ENCODE results near the gene SCN8A. TPM values are rescaled to one million over a fixed set of nuclear protein-coding genes. Genes with fewer than 3 reads are reported as not detected.

The SCN8A gene
- total and polyA plus RNA-seq, 3 donors from 2014 or later: 4.8 to 15.3 (median 11.0) TPM

GRCh38 chr12:51746416-51746815 is 155.4 kb downstream of the SCN8A start:
- H3K27ac ChIP-seq: no peak overlapping the region
- WGBS, 2 donors: 88 to 95% methylated on average over 4 of the region's 4 CpGs
- no peaks in the 10 kb centered on the region for H3K9me3 ChIP-seq

GRCh38 chr12:51748235-51748634 is 157.2 kb downstream of the SCN8A start:
- 85 to 89% methylated on average over 3 of the region's 3 CpGs for WGBS, 2 donors
- no peak for DNase-seq
- no peaks in the 10 kb centered on the region for H3K27me3 ChIP-seq
- H3K36me3 ChIP-seq (ENCODE audit: low read depth, missing control alignments): no peaks in the 10 kb centered on the region
- H3K9me3 ChIP-seq: no peaks in the 10 kb centered on the region
- TF ChIP-seq POLR2A (IDR thresholded peaks at IDR 0.05) (no peak), CTCF (IDR thresholded peaks at IDR 0.05) (no peak)
- peaks cover 3% of the 10 kb centered on the region for H3K4me1 ChIP-seq
- intact Hi-C loops (cut with DNase I; ENCODE audit: low total_unique reads): no loop called here
- H3K4me3 ChIP-seq: no peak overlapping the region
- no peak overlapping the region for H3K27ac ChIP-seq

More at GRCh38 chr12:51746416-51746815, 155.4 kb downstream of the SCN8A start:
- no peaks in the 10 kb centered on the region for H3K36me3 ChIP-seq (ENCODE audit: low read depth, missing control alignments)
- no peak for TF ChIP-seq CTCF (IDR thresholded peaks at IDR 0.05)
- no peak for TF ChIP-seq POLR2A (IDR thresholded peaks at IDR 0.05)
- no peak overlapping the region for H3K4me3 ChIP-seq
- intact Hi-C loops (cut with DNase I; ENCODE audit: low total_unique reads): no loop called here
- no peaks in the 10 kb centered on the region for H3K4me1 ChIP-seq
- H3K27me3 ChIP-seq: no peaks in the 10 kb centered on the region
- no peak for DNase-seq

GRCh38 chr12:51749206-51749985 is 158.4 kb downstream of the SCN8A start:
- intact Hi-C loops (cut with DNase I; ENCODE audit: low total_unique reads): no loop called here
- H3K36me3 ChIP-seq (ENCODE audit: low read depth, missing control alignments): no peaks in the 10 kb centered on the region
- 81 to 86% methylated on average over 10 of the region's 10 CpGs for WGBS, 2 donors
- H3K9me3 ChIP-seq: no peaks in the 10 kb centered on the region
- no peaks in the 10 kb centered on the region for H3K27me3 ChIP-seq
- DNase-seq: no peak
- peaks cover 3% of the 10 kb centered on the region for H3K4me1 ChIP-seq
- no peak overlapping the region for H3K27ac ChIP-seq
- TF ChIP-seq CTCF (IDR thresholded peaks at IDR 0.05): no peak
- no peak overlapping the region for H3K4me3 ChIP-seq

DNA sequence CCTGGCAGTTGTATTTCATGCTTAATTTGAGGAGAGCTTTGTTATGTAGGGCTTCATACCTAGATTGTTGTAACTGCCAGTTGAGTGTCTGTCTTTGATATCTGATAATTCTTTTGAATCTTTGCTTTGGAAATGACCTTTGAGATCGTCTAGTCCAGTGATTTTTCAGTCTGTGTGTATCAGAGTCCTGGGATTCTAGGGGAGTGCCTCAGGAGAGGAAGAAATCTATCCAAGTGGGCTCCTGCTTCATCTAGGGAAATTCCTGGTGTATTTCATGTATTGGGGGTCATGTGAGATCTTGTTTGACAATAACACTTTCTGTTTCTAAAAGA is 158.9 kb downstream of the SCN8A start:
- intact Hi-C loops (cut with DNase I; ENCODE audit: low total_unique reads): no loop called here
- H3K27me3 ChIP-seq: no peaks in the 10 kb centered on the region
- peaks cover 3% of the 10 kb centered on the region for H3K4me1 ChIP-seq
- DNase-seq: no peak
- 76 to 81% methylated on average over 1 of the region's 1 CpG for WGBS, 2 donors
- H3K4me3 ChIP-seq: no peak overlapping the region
- no peak for TF ChIP-seq POLR2A (IDR thresholded peaks at IDR 0.05)
- no peak for TF ChIP-seq CTCF (IDR thresholded peaks at IDR 0.05)
- H3K9me3 ChIP-seq: no peaks in the 10 kb centered on the region
- no peak overlapping the region for H3K27ac ChIP-seq
- H3K36me3 ChIP-seq (ENCODE audit: low read depth, missing control alignments): no peaks in the 10 kb centered on the region

GRCh38 chr12:51751661-51752060 is 160.6 kb downstream of the SCN8A start:
- TF ChIP-seq CTCF (IDR thresholded peaks at IDR 0.05) (no peak), POLR2A (IDR thresholded peaks at IDR 0.05) (no peak)
- Histone ChIP-seq H3K4me3 (no peak overlapping the region), H3K4me1 (peaks cover 3% of the 10 kb centered on the region), H3K27me3 (no peaks in the 10 kb centered on the region), H3K36me3 (ENCODE audit: low read depth, missing control alignments) (no peaks in the 10 kb centered on the region), H3K9me3 (no peaks in the 10 kb centered on the region), H3K27ac (no peak overlapping the region)
- 34 to 36% methylated on average over 2 of the region's 2 CpGs for WGBS, 2 donors
- intact Hi-C loops (cut with DNase I; ENCODE audit: low total_unique reads): no loop called here
- DNase-seq: peak; percentile 47

All from testis (tissue), 3 donors.